GM21447 (cell line): Measurements from ENCODE around the gene DDX50.
"Not testable (repeated sequence)": the region's sequence is repeated elsewhere in the genome, so short reads cannot be mapped to it uniquely, and the experiment has no call there.

ENCODE experiments used
- ATAC-seq: cut with Tn5 transposase; IDR thresholded peaks from one replicate; pipeline ENCODE4 v1.9.1; 2021; ENCODE audit not compliant: unreplicated experiment

Gene DDX50, protein sequence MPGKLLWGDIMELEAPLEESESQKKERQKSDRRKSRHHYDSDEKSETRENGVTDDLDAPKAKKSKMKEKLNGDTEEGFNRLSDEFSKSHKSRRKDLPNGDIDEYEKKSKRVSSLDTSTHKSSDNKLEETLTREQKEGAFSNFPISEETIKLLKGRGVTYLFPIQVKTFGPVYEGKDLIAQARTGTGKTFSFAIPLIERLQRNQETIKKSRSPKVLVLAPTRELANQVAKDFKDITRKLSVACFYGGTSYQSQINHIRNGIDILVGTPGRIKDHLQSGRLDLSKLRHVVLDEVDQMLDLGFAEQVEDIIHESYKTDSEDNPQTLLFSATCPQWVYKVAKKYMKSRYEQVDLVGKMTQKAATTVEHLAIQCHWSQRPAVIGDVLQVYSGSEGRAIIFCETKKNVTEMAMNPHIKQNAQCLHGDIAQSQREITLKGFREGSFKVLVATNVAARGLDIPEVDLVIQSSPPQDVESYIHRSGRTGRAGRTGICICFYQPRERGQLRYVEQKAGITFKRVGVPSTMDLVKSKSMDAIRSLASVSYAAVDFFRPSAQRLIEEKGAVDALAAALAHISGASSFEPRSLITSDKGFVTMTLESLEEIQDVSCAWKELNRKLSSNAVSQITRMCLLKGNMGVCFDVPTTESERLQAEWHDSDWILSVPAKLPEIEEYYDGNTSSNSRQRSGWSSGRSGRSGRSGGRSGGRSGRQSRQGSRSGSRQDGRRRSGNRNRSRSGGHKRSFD

GRCh38 chr10:68901105-68901927 lies at the start of gene DDX50:
Gene DDX50 (plus strand): TSS chr10:68901315. CDS start chr10:68901385, 70 bp downstream.
- peak; percentile 98 for ATAC-seq

- no peak for ATAC-seq
These were observed 44.8 kb upstream of the DDX50 start for GRCh38 chr10:68856352-68856751.

DNA sequence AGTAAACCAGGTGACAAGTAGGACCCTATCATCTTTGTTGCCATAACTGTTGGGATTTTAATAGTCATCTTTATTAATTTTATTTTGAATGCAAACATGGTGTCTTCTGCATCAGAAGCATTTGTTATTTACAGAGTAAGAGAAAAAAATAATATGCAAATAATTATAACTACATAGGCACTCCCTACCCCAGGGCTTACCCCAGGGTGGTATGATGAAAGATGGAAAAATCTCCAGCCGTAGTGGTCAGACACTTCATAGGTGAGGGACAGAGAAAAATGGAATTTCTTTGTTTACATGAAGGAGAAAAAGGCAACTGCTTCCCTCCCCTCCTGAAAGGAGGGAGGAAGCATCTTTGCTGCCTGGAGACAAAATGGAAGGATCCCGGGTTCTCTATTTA lies 44.1 kb upstream of the DDX50 start:
- no peak for ATAC-seq

DNA sequence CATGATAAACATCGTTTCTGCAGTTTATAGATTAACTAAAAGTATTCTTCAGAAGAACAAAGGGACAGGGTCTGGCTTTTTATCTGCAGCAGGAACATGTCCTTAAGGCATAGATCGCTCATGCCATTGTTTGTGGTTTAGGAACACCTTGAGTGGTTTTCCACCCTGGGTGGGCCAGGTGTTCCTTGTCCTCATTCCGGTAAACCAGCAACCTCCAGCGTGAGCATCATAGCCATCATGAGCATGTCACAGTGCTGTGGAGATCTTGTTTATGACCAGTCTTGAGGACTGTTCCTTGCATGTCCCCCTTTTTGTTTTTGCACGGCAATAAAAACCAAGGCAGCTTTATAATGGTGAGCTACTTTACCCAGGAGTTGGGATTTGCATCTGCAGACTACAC lies 39.9 kb upstream of the DDX50 start:
- no peak for ATAC-seq

- no peak for ATAC-seq
These were observed 36.5 kb upstream of the DDX50 start for GRCh38 chr10:68864611-68865010.

GRCh38 chr10:68868173-68868572 lies 32.9 kb upstream of the DDX50 start:
- not testable (repeated sequence) for ATAC-seq

DNA sequence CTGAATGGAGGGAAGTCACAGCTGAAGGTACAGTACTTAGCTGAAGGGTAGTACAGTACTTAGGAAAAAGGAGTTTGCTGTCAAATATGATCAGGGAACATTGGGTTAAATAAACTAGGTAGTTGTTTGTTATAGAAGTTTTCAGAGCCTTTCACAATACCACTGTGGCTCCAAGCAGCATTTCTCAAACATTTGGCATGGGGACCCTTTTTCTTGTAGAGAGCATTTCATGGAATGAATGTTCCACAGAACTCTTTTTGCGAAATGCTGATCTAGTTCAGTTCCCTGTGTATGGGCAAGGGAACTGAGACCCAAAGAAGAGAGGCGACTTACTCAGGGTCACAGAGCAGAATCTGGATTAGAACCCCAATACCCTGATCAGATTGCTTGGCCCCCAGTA lies 31.5 kb upstream of the DDX50 start:
- no peak for ATAC-seq

- no peak for ATAC-seq
These were observed 31.1 kb upstream of the DDX50 start for GRCh38 chr10:68870061-68870460.

DNA sequence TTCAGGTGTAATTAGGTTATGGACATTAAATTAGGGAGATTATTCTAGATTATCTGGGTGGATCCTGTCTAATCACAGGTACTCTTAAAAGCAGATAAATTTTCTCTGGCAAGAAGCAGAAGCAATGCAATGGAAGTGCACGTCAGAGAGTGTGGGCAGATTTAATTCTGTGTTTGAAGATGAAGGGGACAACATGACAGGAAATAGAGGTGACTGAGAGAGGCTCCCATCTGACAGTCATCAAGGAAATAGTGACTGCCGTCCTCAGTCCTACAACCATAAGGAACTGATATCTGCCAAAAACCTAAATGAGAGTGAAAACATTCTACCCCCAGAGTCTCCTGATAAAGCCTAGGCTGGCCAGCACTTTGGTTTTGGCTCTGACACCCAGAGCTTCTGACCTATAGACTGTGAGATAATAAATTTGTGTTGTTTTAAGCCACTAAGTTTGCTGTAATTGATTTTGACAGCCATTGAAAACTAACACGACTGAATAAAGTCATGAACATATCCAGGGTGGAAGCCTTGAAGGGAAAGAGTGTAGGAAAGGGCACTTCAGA lies 30.5 kb upstream of the DDX50 start:
- no peak for ATAC-seq

GRCh38 chr10:68871105-68871711 lies 29.9 kb upstream of the DDX50 start:
- ATAC-seq, result no peak

- no peak for ATAC-seq
These were observed 29.3 kb upstream of the DDX50 start for GRCh38 chr10:68871731-68872342.

- no peak for ATAC-seq
These were observed 24.6 kb upstream of the DDX50 start for GRCh38 chr10:68876246-68877138.

DNA sequence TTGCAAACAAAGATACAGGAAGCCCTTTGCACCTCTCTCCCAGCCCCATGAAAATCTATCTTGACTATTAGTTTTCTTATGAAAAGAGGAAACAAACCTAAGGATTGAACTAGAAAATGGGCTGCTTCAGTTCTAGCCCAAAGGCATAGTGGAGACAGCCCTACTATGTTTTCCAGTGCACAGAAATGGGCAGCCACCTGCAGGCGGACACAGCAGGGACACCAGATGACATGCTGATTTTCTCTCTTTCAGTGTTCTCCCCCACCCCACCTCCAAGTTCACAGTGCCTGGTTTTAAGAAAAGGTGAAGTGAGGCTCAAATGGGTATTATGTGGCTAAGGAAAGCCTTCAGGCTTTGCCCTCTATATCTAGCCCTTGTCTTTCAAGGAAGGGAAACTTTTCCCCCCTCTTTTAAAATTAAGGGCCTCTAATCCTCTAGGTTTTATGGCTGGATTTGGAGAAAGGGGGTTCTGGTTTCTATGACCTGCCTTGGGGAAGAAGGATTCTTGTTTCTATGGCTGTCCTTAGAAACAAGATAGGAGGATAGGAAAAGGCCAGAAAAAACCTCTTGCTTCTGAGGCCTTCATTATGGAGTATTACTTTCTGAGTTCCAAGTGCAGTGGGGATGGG lies 23.5 kb upstream of the DDX50 start:
- ATAC-seq, result no peak

GRCh38 chr10:68878496-68878895 lies 22.6 kb upstream of the DDX50 start:
- ATAC-seq, result no peak

- ATAC-seq, result no peak
These were observed 21.5 kb upstream of the DDX50 start for GRCh38 chr10:68879628-68880027.

- ATAC-seq, result no peak
These were observed 20.9 kb upstream of the DDX50 start for GRCh38 chr10:68880181-68880580.

GRCh38 chr10:68895041-68895440 lies 6.1 kb upstream of the DDX50 start:
- no peak for ATAC-seq

DNA sequence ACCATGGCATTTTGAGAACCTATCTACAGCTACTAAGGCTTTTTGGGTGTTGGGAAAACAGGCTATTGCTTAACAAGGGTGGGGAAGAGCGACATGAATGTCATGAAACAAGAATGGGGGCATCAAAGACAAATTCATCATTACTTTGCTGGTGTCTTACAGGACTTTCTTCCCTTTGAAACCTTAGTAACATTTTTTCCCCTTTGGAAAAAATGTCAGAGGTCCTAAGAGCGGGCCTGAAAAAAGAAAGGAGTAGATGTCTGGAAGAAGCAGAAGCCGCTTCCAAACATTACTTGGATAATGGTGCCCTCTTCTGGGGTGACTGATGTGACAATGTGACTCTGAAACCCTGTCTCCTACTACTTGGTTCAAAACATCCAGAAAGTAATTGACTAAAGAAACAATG lies 3.8 kb upstream of the DDX50 start:
- ATAC-seq, result no peak
